ENCODE data around the gene NTF4. TPM values are rescaled to one million over a fixed set of nuclear protein-coding genes. Genes with fewer than 3 reads are reported as not detected.

Gene NTF4
- total and polyA plus RNA-seq, 2 of the 8 experiments (the other 6 are each of a cell fraction or from before 2014, with no cell fraction given): 3.1 to 6.5 TPM

DNA sequence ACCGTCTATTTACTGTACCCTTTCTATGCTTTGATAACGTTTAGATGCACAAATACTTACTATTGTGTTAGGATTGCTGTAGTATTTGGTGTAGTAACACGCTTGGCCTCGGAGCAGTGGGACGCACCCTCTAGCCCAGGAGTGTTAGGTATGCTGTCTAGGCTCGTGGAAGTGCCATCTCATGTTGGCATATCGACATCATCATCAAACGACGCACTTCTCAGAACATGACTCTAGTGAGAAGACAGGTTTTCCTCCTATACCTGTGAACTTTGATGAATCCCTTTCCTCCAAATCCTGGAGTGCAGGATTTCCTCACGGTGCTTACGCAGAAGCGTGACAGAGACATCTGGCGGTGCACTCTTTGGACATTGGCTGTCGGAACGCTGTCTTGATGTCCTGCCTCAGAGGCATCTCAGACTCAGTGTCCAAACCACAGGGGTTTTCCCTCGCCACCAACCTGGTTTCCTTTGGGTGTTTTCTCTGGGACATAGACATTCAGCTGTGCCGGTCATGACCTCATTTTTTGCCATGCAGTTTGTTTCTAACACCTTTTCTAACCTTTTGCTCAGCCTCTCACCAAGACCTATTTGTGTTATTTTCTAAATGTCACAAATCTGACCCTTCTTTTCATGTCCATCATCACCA is 26.9 kb upstream of the NTF4 start:
- no peak overlapping the region for H3K9ac ChIP-seq (replicated peaks in 1 of 4; ENCODE audit: extremely low read depth in 1 of 4, low read depth in 3 of 4, low read length in 3 of 4)
- H3K36me3 ChIP-seq (ENCODE audit: control insufficient read depth in 2 of 4, insufficient read depth in 4 of 4, low read length in 3 of 4): peaks cover 34 to 76% (median 52%) of the 10 kb centered on the region in 4 experiments
- peaks cover 30 to 42% of the 10 kb centered on the region in 2 experiments for H4K20me1 ChIP-seq (replicated peaks in 1 of 2; ENCODE audit: control insufficient read depth in 1 of 2, insufficient read depth in 2 of 2, low read length in 2 of 2)
- H2AFZ ChIP-seq (ENCODE audit: low read length): no peak overlapping the region
- H3K9me3 ChIP-seq (ENCODE audit: insufficient read depth in 2 of 2, low read depth in 1 of 2, low read length in 1 of 2): no peaks in the 10 kb centered on the region
- WGBS, 2 experiments (ENCODE audit: extremely low coverage in 1 of 2, insufficient coverage in 1 of 2, insufficient read length in 1 of 2, insufficient replicate concordance in 2 of 2, low coverage in 1 of 2, low lambda C conversion rate in 2 of 2, missing lambda C conversion rate in 1 of 2): 93% methylated on average over 17 of the region's 17 CpGs; no CpG with 5 or more reads in 1 of the 2 experiments
- H3K4me1 ChIP-seq (replicated peaks in 1 of 4; ENCODE audit: control insufficient read depth in 3 of 4, insufficient read depth in 4 of 4, low read length in 3 of 4): peaks cover under 1 to 2% (median under 1%) of the 10 kb centered on the region in 4 experiments
- no peak overlapping the region for H4K5ac ChIP-seq (ENCODE audit: insufficient read length, low read depth, low read length)
- H2BK20ac ChIP-seq (ENCODE audit: low read length): no peak overlapping the region
- POLR2A ChIA-PET (ENCODE audit: partially characterized antibody): interaction anchor here (0.6 to 10.1 kb wide), 4 partner anchors 15 to 50 kb away, joined by 3 to 67 read pairs (median 4); partner anchors contain the start of gene LIN7B
- DNase-seq (ENCODE audit: low read depth in 1 of 2, low spot score in 2 of 2): no peak
- H2BK5ac ChIP-seq (ENCODE audit: low read depth, low read length): no peak overlapping the region
- no peak overlapping the region for H3K4me2 ChIP-seq (ENCODE audit: insufficient read depth in 1 of 2, low read depth in 2 of 2, low read length in 2 of 2)
- no peak overlapping the region for H3K14ac ChIP-seq (ENCODE audit: insufficient read length)
- H2BK15ac ChIP-seq (ENCODE audit: low read length): no peak overlapping the region
- no peak overlapping the region for H3K18ac ChIP-seq (ENCODE audit: extremely low read depth, low read length)
- H3K79me1 ChIP-seq (ENCODE audit: low read depth, low read length): peaks cover 19% of the 10 kb centered on the region
- H4K91ac ChIP-seq (replicated peaks; ENCODE audit: insufficient read length, low read length): no peak overlapping the region
- H3K4me3 ChIP-seq (ENCODE audit: extremely low read depth in 1 of 4, insufficient read depth in 2 of 4, low read depth in 3 of 4, low read length in 4 of 4): no peak overlapping the region
- no peak overlapping the region for H3K56ac ChIP-seq (replicated peaks; ENCODE audit: insufficient read length, low read depth, low read length)
- no peak overlapping the region for H4K8ac ChIP-seq (ENCODE audit: extremely low read depth, insufficient read depth, low read length)
- peaks cover 25 to 66% of the 10 kb centered on the region in 2 experiments for H3K79me2 ChIP-seq (ENCODE audit: control insufficient read depth in 1 of 2, insufficient read depth in 2 of 2, low read length in 2 of 2)
- H3K23me2 ChIP-seq (ENCODE audit: low read depth, low read length): no peaks in the 10 kb centered on the region
- no peaks in the 10 kb centered on the region for H3K27me3 ChIP-seq (replicated peaks in 1 of 4; ENCODE audit: control insufficient read depth in 3 of 4, extremely low read depth in 1 of 4, insufficient read depth in 3 of 4, low read length in 3 of 4)
- no peak overlapping the region for H3K23ac ChIP-seq (ENCODE audit: insufficient read length)
- CTCF ChIA-PET (ENCODE audit: partially characterized antibody): interaction anchor here (0.7 to 1.6 kb wide), 2 partner anchors 18 to 55 kb away, joined by 4 to 5 read pairs; no protein-coding TSS in a partner anchor
- no peak overlapping the region for H2BK120ac ChIP-seq (replicated peaks; ENCODE audit: low read depth, low read length)
- no peak overlapping the region for H2BK12ac ChIP-seq (ENCODE audit: low read depth, low read length)
- FAIRE-seq: no peak
- H2AK5ac ChIP-seq (ENCODE audit: low read depth, low read length): no peak overlapping the region
- H3K4ac ChIP-seq (replicated peaks; ENCODE audit: insufficient read length, low read depth, low read length): no peak overlapping the region
- H3K27ac ChIP-seq (ENCODE audit: low read depth, low read length): no peak overlapping the region
- no peak for TF ChIP-seq PHF8 (conservative IDR thresholded peaks at IDR 0.05; ENCODE audit: low read depth, low read length)
- no peak for TF ChIP-seq TAF7 (optimal IDR thresholded peaks at IDR 0.05; ENCODE audit: borderline replicate concordance, low read depth, low read length)
- TF ChIP-seq, protein P1, sequence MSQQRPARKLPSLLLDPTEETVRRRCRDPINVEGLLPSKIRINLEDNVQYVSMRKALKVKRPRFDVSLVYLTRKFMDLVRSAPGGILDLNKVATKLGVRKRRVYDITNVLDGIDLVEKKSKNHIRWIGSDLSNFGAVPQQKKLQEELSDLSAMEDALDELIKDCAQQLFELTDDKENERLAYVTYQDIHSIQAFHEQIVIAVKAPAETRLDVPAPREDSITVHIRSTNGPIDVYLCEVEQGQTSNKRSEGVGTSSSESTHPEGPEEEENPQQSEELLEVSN (IDR thresholded peaks at IDR 0.05): no peak
- TF ChIP-seq TCF12 (IDR thresholded peaks at IDR 0.05; ENCODE audit: low read depth, low read length): no peak
- TF ChIP-seq, protein P2, sequence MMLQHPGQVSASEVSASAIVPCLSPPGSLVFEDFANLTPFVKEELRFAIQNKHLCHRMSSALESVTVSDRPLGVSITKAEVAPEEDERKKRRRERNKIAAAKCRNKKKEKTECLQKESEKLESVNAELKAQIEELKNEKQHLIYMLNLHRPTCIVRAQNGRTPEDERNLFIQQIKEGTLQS (IDR thresholded peaks at IDR 0.05; ENCODE audit: insufficient read depth, low read depth, low read length): no peak
- TF ChIP-seq KDM5A (IDR thresholded peaks at IDR 0.05; ENCODE audit: low read length): no peak
- no peak for TF ChIP-seq BRCA1 (IDR thresholded peaks at IDR 0.05; ENCODE audit: low read depth, low read length)
- TF ChIP-seq YY1 (IDR thresholded peaks at IDR 0.05; ENCODE audit: low read depth, low read length): no peak
- TF ChIP-seq CBX8 (IDR thresholded peaks at IDR 0.05; ENCODE audit: borderline replicate concordance, low read depth, low read length): no peak
- TF ChIP-seq RFX5 (IDR thresholded peaks at IDR 0.05; ENCODE audit: borderline replicate concordance, low read depth, low read length): no peak
- TF ChIP-seq RAD21 (IDR thresholded peaks at IDR 0.05 in 1 of 2, conservative IDR thresholded peaks at IDR 0.05 in 1 of 2; ENCODE audit: low read depth in 2 of 2, low read length in 2 of 2): no peak

Data from H1 (cell line).